ENCODE measurements around the gene GPX3.

GPX3 gene

GRCh38 chr5:151004499-151004898 is 15.9 kb upstream of the GPX3 start:
- no peak overlapping the region for H3K4me3 ChIP-seq (ENCODE audit: low read depth, low read length)
- no peak for TF ChIP-seq CTCF (IDR thresholded peaks at IDR 0.05; ENCODE audit: insufficient read depth, low read depth, low read length, missing control alignments)
- DNase-seq (ENCODE audit: low read depth) = no peak

- DNase-seq (ENCODE audit: low read depth) = no peak
- no peak overlapping the region for H3K4me3 ChIP-seq (ENCODE audit: low read depth, low read length)
- no peak for TF ChIP-seq CTCF (IDR thresholded peaks at IDR 0.05; ENCODE audit: insufficient read depth, low read depth, low read length, missing control alignments)
These were observed 15.0 kb upstream of the GPX3 start for GRCh38 chr5:151005187-151005949.

DNA sequence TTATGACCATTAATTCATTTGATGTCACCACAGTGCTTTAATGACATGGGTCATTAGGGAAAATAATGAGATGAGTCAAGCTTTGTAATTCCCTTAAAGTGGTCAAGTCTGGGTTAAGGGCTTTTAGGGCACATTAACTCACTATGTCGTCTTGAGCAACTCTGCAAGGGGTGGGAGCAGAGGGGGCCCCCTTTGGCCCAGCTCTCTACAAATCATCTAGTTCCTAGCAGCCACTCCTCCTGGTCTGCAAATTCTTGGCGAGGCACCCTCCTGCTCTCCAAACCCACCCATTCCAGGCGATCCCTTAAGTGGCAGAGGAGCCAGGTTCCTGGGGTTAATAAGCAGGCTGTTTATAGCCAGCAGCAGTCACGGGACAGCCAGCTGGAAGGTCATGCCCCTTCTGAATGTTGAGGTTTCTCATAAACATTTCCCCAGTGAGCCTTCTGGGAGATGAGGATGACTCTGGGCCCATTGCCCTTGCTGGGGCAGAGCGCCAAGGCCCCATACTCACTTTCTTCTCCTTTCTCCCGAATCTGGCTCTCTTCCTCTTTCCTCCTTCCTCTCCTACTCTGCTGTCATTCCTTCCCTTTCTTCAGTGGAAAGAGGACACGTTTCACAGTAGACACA is 14.3 kb upstream of the GPX3 start:
- no peak overlapping the region for H3K4me3 ChIP-seq (ENCODE audit: low read depth, low read length)
- DNase-seq (ENCODE audit: low read depth) = no peak
- TF ChIP-seq CTCF (IDR thresholded peaks at IDR 0.05; ENCODE audit: insufficient read depth, low read depth, low read length, missing control alignments) = no peak

DNA sequence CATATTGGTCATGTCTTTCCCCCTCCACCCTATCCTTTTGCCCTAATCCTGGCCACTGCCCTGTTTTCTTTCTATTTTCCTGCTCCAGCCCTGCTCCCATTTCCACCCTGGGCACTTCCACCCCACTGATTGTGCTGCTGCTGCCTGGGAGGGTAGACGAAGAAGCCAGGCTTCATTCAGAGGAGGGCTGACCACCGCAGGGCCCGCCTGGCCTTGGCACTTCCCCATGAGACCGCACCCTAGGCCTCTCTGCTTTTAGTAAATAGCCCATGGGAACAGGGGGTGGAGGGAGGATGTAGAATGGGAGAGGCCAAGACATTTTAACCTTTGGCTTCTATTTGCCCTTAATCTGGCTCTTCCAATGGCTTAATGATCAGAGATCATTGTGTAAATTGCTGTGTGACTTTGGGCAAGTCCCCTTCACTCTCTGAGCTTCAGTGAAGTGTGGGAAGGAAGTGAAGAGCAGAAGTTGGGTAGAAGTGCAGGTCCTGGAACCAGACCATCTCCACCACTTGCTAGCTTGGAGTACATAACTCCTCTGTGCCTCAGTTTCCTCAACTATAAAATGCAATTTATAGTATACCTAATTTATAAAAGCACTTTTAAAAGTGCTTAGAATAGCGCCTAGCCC is 13.6 kb upstream of the GPX3 start:
- H3K4me3 ChIP-seq (ENCODE audit: low read depth, low read length) = no peak overlapping the region
- no peak for TF ChIP-seq CTCF (IDR thresholded peaks at IDR 0.05; ENCODE audit: insufficient read depth, low read depth, low read length, missing control alignments)

GRCh38 chr5:151007430-151008209 is 12.8 kb upstream of the GPX3 start:
- no peak for TF ChIP-seq CTCF (IDR thresholded peaks at IDR 0.05; ENCODE audit: insufficient read depth, low read depth, low read length, missing control alignments)
- no peak overlapping the region for H3K4me3 ChIP-seq (ENCODE audit: low read depth, low read length)
- DNase-seq (ENCODE audit: low read depth) = no peak

More for the DNA sequence above, 13.6 kb upstream of the GPX3 start:
- DNase-seq (ENCODE audit: low read depth) = no peak

DNA sequence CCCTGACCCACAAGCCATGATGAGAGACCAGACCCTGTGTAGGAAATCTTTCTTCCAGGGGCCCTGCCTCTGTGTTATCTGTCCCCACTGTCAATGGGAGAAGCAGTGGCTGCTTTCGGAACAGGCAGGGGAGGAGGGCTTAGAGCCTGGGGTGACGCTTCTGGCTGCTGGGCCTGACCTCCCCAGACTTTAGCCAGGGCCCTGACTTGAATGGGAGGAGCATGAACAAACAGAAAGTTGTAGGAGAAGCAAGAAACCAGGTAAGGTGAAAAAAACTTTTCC is 12.2 kb upstream of the GPX3 start:
- no peak for TF ChIP-seq CTCF (IDR thresholded peaks at IDR 0.05; ENCODE audit: insufficient read depth, low read depth, low read length, missing control alignments)
- H3K4me3 ChIP-seq (ENCODE audit: low read depth, low read length) = no peak overlapping the region
- no peak for DNase-seq (ENCODE audit: low read depth)
